Measurements from ENCODE around the gene MVK.

MVK gene

GRCh38 chr12:109630107-109630506, 56.5 kb downstream of the MVK start:
- Histone ChIP-seq H3K9ac (ENCODE audit: low read depth, low read length, poor library complexity, severe bottlenecking) (no peak overlapping the region), H4K20me1 (ENCODE audit: insufficient read depth, low read length, poor library complexity, severe bottlenecking) (no peaks in the 10 kb centered on the region), H2AFZ (ENCODE audit: low read length) (no peak overlapping the region), H3K79me2 (ENCODE audit: insufficient read depth, low read length) (no peaks in the 10 kb centered on the region), H3K9me3 (ENCODE audit: insufficient read depth, low read depth, low read length) (no peaks in the 10 kb centered on the region), H3K4me1 (ENCODE audit: insufficient read depth, low read length, poor library complexity, severe bottlenecking) (no peaks in the 10 kb centered on the region), H3K27me3 (ENCODE audit: insufficient read depth, low read length, poor library complexity, severe bottlenecking) (no peaks in the 10 kb centered on the region), H3F3A (ENCODE audit: low read depth) (no peaks in the 10 kb centered on the region), H3K4me3 (ENCODE audit: low read length, poor library complexity, severe bottlenecking) (no peak overlapping the region), H3K36me3 (ENCODE audit: insufficient read depth, low read length) (no peaks in the 10 kb centered on the region), H3K9me2 (replicated peaks; ENCODE audit: low read depth, low read length) (no peaks in the 10 kb centered on the region), H3K4me2 (ENCODE audit: low read depth, low read length, poor library complexity, severe bottlenecking) (no peak overlapping the region)
- TF ChIP-seq EZH2phosphoT487 (IDR thresholded peaks at IDR 0.05; ENCODE audit: borderline replicate concordance): no peak
- no peak for TF ChIP-seq CTCF (conservative IDR thresholded peaks at IDR 0.05; ENCODE audit: low read length)

GRCh38 chr12:109630815-109631214, 57.2 kb downstream of the MVK start:
- Histone ChIP-seq H3K27me3 (ENCODE audit: insufficient read depth, low read length, poor library complexity, severe bottlenecking) (no peaks in the 10 kb centered on the region), H3K79me2 (ENCODE audit: insufficient read depth, low read length) (no peaks in the 10 kb centered on the region), H3K9ac (ENCODE audit: low read depth, low read length, poor library complexity, severe bottlenecking) (no peak overlapping the region), H3F3A (ENCODE audit: low read depth) (no peaks in the 10 kb centered on the region), H3K4me1 (ENCODE audit: insufficient read depth, low read length, poor library complexity, severe bottlenecking) (no peaks in the 10 kb centered on the region), H3K9me3 (ENCODE audit: insufficient read depth, low read depth, low read length) (no peaks in the 10 kb centered on the region), H3K4me2 (ENCODE audit: low read depth, low read length, poor library complexity, severe bottlenecking) (no peak overlapping the region), H3K4me3 (ENCODE audit: low read length, poor library complexity, severe bottlenecking) (no peak overlapping the region), H3K9me2 (replicated peaks; ENCODE audit: low read depth, low read length) (no peaks in the 10 kb centered on the region), H3K36me3 (ENCODE audit: insufficient read depth, low read length) (no peaks in the 10 kb centered on the region), H4K20me1 (ENCODE audit: insufficient read depth, low read length, poor library complexity, severe bottlenecking) (no peaks in the 10 kb centered on the region), H2AFZ (ENCODE audit: low read length) (no peak overlapping the region)
- TF ChIP-seq CTCF (conservative IDR thresholded peaks at IDR 0.05; ENCODE audit: low read length) (no peak), EZH2phosphoT487 (IDR thresholded peaks at IDR 0.05; ENCODE audit: borderline replicate concordance) (no peak)

- no peaks in the 10 kb centered on the region for H3K79me2 ChIP-seq (ENCODE audit: insufficient read depth, low read length)
- no peaks in the 10 kb centered on the region for H3K36me3 ChIP-seq (ENCODE audit: insufficient read depth, low read length)
- TF ChIP-seq CTCF (conservative IDR thresholded peaks at IDR 0.05; ENCODE audit: low read length) (no peak), EZH2phosphoT487 (IDR thresholded peaks at IDR 0.05; ENCODE audit: borderline replicate concordance) (no peak)
- no peaks in the 10 kb centered on the region for H3K4me1 ChIP-seq (ENCODE audit: insufficient read depth, low read length, poor library complexity, severe bottlenecking)
- no peaks in the 10 kb centered on the region for H3F3A ChIP-seq (ENCODE audit: low read depth)
- H4K20me1 ChIP-seq (ENCODE audit: insufficient read depth, low read length, poor library complexity, severe bottlenecking): no peaks in the 10 kb centered on the region
- no peak overlapping the region for H3K9ac ChIP-seq (ENCODE audit: low read depth, low read length, poor library complexity, severe bottlenecking)
- no peak overlapping the region for H3K4me2 ChIP-seq (ENCODE audit: low read depth, low read length, poor library complexity, severe bottlenecking)
- H3K27me3 ChIP-seq (ENCODE audit: insufficient read depth, low read length, poor library complexity, severe bottlenecking): no peaks in the 10 kb centered on the region
- no peak overlapping the region for H2AFZ ChIP-seq (ENCODE audit: low read length)
- H3K4me3 ChIP-seq (ENCODE audit: low read length, poor library complexity, severe bottlenecking): no peak overlapping the region
- H3K9me2 ChIP-seq (replicated peaks; ENCODE audit: low read depth, low read length): no peaks in the 10 kb centered on the region
- H3K9me3 ChIP-seq (ENCODE audit: insufficient read depth, low read depth, low read length): no peaks in the 10 kb centered on the region
These were observed 57.7 kb downstream of the MVK start for GRCh38 chr12:109631302-109631701.
